Measurements from ENCODE around the gene FCRL4. TPM values are rescaled to one million over a fixed set of nuclear protein-coding genes. Genes with fewer than 3 reads are reported as not detected.
"Not testable (repeated sequence)": the region's sequence is repeated elsewhere in the genome, so short reads cannot be mapped to it uniquely, and the experiment has no call there.

The FCRL4 gene
- total RNA-seq, 1 donor from 2014 or later, result not detected

DNA sequence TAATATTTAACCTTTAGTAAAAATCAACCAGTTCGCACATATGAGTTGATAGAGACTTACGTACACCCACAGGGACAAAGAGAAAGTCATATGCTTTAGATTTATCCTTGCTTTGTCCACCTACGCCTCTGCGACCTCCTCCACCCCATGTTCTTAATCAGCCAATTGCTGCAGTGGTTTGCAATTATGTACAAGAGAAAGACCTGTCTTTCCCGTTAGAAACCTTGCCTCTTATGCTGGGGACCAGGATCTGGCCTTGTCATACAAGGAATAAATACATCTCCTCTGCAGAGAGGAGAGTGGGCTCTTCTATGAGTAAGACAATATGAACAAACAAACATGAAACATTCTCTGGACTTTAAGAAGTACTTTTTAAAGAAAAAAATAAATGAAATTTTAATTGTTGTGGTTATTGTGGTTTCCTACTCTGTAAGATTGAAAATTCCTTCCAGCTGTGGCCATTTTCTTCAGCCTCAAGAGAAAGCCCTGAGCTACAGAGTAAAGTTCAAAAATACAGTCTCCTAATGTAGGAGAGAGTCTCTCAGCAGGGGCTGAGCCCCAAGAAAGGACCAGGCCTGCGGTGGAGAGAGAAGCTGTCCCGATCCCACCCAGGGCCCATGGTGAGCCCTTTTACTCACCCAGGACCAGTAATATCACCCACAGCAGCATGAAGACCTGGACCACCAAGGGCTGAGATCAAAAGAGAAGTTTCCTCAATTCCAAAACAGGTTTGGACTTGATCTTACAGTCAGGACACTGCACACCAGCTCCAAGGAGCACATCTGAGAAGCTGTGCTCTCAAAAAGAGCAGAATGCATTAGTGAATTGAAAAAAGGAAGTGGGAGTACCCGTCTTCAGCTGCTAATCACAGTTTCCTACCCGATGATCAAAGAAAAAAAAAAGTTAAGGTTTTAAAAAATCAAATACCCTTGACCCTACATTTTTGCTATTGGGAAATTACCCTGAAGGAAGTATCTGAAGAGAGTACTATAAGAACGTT, 45.9 kb downstream of the FCRL4 start, which contains the start of gene FCRL5:
TSS of gene FCRL5 (minus strand) at position 822 of the 1,000 bp plus-strand sequence. CDS start at position 669, 153 bp downstream.
- DNase-seq (ENCODE audit: extremely low read depth, low read depth, low spot score), result no peak

DNA sequence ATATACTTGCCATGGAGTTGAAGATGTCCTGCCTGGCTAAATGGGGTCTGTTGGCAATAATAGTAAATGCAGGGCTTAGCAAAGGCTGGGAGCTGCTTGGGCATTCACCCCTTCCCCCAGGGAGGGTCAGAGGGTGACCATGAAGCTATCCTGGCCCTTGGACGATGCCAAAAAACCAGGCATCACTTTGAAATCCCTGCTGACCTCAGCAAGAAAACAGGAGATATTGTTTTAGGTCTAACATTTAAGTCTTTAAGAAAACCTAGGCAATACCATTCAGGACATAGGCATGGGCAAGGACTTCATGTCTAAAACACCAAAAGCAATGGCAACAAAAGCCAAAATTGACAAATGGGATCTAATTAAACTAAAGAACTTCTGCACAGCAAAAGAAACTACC, 49.8 kb downstream of the FCRL4 start:
- not testable (repeated sequence) for DNase-seq (ENCODE audit: extremely low read depth, low read depth, low spot score)

DNA sequence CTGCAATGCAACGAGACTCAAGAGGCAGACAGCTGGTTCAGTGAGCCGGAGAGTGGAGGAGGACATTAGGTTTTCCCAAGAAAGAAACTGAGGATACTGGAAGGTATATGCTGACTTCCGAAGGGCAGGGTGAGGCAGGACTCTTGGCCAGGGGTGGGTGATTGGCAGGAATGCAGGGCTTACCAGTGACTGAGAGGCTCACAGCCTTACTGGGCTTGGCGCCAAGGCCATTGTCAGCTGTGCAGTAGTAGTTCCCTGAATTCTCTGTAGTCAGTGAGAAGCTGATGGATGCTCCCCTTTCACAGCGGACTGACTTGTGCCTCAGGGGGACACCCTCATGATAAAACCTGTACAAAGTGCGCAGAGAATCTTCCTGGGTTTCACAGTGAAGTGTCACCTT, 55.2 kb downstream of the FCRL4 start:
- no peak for DNase-seq (ENCODE audit: extremely low read depth, low read depth, low spot score)

DNA sequence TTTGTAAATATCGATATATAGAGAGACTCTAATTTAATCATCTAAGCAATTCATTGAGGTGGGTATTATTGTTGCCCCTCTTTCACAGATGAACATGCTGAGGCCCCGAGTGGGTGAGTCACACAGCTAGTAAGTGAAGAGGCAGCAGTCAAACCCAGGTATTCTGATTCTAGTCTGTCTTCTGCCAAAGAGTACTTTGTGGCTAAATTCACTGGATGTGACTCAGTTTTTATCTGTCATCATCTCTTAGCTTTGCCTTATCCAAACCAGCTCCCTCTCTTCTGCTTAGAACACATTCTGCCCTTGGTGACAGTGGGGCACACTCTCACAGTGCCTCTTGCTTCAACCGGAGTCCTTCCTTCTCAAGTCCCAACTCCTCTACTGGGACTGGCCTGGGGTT, 57.0 kb downstream of the FCRL4 start:
- no peak for DNase-seq (ENCODE audit: extremely low read depth, low read depth, low spot score)

DNA sequence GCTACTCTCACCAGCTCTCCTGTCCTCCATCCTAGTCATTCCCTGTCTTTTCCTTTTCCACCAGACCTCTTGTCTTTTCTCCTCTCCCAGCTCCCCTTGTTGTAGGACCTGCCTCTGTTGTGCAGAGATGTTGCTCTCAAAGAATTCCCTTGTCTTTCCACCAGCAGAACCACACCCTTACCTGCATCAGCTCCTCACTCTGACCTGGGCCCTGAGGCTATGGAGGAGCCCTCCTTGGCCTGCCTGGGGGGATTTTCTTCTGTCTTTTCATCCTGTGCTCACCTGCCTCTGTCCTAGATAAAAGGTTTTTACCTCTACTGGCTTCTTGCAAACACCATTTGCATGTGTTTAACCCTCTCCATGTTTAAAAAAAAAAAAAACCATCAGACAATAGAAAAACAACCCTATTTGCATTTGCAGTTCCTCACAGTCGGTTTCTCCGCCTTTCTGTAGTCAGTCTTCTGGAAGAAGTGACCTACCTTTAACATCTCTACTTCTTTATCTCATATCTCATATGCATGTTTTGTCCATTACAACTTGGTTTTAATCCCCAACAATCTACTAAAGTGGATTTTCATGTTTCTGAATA, 57.6 kb downstream of the FCRL4 start:
- DNase-seq (ENCODE audit: extremely low read depth, low read depth, low spot score), result no peak

DNA sequence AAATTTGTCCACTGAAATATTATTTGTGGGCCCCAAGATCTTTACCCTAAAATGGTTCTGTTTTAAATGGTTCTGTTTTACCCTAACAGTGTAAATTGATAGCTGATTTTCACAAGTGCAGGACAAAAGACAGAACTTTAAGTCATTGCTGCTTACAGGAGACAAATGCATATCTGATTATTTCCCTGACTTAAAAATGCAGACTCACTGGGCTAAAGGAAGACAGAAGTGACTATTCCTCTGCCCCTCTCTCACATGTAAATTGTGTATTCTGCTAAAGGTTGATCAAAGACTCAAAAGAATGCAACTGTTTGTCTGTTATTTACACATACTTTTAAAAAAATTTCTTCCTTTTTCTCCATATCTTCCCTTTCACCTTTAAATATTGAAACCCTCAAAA, 58.3 kb downstream of the FCRL4 start:
- DNase-seq (ENCODE audit: extremely low read depth, low read depth, low spot score), result no peak

DNA sequence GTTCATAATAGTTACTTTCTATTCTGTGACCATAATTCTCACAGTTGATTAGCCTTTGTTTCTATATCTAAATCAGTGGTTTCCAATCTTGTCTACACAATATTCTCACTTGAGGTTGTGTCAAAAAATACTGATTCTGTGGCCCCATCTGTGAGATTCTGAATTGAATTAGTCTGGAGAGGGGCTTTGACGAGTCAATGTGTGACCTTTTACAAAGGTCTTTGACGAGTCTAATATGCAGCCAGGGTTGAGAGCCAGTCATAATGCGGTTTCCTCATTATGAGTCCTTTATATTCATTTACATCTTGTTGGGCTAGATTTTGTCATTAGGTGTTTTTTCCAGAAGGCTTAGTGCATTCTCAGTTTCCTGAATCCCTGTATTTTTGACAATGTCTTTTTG, 65.3 kb downstream of the FCRL4 start:
- DNase-seq (ENCODE audit: extremely low read depth, low read depth, low spot score), result no peak

DNA sequence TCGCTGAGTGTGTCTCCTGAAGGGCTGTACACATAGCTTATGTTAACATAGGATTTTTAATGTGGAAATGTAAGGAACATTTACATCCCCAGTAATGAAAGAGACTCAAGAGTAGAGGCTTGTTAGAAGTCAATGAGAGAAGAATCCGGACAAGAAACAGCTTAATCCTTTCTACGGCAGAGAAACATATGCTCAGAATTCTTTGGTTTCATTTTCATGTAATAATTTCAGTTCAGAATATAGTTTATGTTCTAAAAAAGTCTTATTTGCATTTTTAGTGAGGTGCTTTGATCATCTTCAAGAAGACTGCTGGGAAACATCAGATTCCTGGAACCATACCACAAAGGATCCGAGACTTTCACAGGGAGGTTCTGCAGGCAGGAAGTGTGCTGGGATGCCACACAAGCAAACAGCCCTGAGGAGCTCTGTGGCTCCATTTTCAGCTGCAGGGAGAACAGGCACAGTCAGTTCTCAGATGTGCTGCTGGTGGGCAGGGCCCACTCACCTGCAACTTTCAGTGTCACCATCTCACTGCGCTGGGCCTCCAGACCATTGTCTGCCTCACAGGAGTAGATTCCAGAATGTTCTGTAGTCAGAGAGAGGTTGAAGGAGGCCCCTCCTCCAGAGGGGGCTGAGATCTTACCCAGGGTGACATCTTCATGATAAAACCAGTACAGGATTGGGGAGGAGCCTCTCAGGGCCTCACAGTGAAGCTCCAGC, 74.0 kb downstream of the FCRL4 start:
- DNase-seq (ENCODE audit: extremely low read depth, low read depth, low spot score), result no peak

Other genes with a start within 250 kb of the FCRL4 start
- not detected in 2 replicates for gene FCRL5, start 45.6 kb downstream of the FCRL4 start, total RNA-seq
- not detected in 2 replicates for gene FCRL3, start 102.7 kb upstream of the FCRL4 start, total RNA-seq
- not detected in 2 replicates for gene FCRL2, start 179.0 kb upstream of the FCRL4 start, total RNA-seq
- not detected in 2 replicates for gene FCRL1, start 222.0 kb upstream of the FCRL4 start, total RNA-seq
- not detected in 2 replicates for gene CD5L, start 243.7 kb upstream of the FCRL4 start, total RNA-seq

All from glomerular endothelial cell (primary cell).